Measurements from ENCODE around the gene TAPBP. TPM values are rescaled to one million over a fixed set of nuclear protein-coding genes. Genes with fewer than 3 reads are reported as not detected.

Gene TAPBP
- total and polyA plus RNA-seq, 9 of the 15 experiments (the other 6 are each of a cell fraction or from before 2014, with no cell fraction given), result 5.6 to 74.0 (median 22.3) TPM

DNA sequence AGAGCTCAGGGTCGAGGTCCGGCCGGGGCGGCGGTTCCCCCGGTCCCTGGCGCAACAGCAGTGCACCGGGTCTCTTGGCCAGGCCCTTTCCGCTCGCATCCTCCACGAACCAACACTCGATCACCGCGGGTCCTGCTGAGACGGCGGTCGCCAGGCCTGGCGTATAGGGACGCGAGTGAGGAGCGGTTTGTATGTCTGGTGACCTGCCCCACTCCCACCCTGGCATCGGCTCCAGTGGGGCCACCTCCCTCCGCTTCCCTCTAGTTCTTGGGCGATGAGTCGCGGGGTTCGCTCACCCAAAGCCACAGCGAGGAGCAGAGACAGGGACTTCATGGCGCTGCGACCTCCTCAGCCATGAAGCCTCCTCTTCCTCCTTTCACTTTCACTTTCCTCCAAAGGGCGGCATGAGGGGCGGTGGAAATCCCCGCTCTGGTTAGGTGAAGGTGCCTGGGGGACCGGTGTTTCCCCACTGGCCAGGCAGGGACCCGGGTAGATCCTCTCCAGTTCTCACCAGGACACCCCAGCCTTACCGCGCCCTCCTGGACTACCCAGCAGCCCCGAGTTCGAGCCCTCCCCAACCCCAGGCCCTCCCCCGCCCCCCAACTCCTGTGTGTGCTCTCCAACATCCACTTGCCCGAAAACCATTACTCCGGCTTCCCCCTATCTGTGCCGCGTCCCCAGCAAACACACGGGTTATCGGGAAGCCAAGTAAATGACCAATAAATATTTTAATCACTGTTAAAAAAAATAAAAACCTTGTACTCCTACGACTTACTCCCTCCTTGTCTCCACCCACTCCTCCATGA is at the start of gene TAPBP (continued):
- no peak for TF ChIP-seq ZNF79 (CRISPR knock-in tag; IDR thresholded peaks at IDR 0.05; ENCODE audit: low read depth)
- TF ChIP-seq WHSC1 (IDR thresholded peaks at IDR 0.05; ENCODE audit: low read length), result no peak
- TF ChIP-seq TAF15 (IDR thresholded peaks at IDR 0.05; ENCODE audit: low read depth, low read length), result no peak
- no peak for TF ChIP-seq ZNF551 (CRISPR knock-in tag; IDR thresholded peaks at IDR 0.05)
- TF ChIP-seq, protein P1, sequence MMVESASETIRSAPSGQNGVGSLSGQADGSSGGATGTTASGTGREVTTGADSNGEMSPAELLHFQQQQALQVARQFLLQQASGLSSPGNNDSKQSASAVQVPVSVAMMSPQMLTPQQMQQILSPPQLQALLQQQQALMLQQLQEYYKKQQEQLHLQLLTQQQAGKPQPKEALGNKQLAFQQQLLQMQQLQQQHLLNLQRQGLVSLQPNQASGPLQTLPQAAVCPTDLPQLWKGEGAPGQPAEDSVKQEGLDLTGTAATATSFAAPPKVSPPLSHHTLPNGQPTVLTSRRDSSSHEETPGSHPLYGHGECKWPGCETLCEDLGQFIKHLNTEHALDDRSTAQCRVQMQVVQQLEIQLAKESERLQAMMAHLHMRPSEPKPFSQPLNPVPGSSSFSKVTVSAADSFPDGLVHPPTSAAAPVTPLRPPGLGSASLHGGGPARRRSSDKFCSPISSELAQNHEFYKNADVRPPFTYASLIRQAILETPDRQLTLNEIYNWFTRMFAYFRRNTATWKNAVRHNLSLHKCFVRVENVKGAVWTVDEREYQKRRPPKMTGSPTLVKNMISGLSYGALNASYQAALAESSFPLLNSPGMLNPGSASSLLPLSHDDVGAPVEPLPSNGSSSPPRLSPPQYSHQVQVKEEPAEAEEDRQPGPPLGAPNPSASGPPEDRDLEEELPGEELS (CRISPR knock-in tag; IDR thresholded peaks at IDR 0.05; ENCODE audit: borderline replicate concordance), result no peak
- no peak for TF ChIP-seq NONO (IDR thresholded peaks at IDR 0.05; ENCODE audit: low read depth in 2 of 2, low read length in 1 of 2)
- TF ChIP-seq MYNN (IDR thresholded peaks at IDR 0.05), result no peak
- no peak for TF ChIP-seq MYNN (CRISPR knock-in tag; IDR thresholded peaks at IDR 0.05)
- no peak for TF ChIP-seq ZFPM2 (CRISPR knock-in tag; IDR thresholded peaks at IDR 0.05)
- TF ChIP-seq ZNF274 (IDR thresholded peaks at IDR 0.05; ENCODE audit: borderline replicate concordance, low read depth, low read length), result no peak
- TF ChIP-seq HDGF (IDR thresholded peaks at IDR 0.05), result no peak
- no peak for TF ChIP-seq ELF4 (CRISPR knock-in tag; IDR thresholded peaks at IDR 0.05)
- no peak for TF ChIP-seq ZNF436 (CRISPR knock-in tag; IDR thresholded peaks at IDR 0.05)
- TF ChIP-seq GATAD2A (IDR thresholded peaks at IDR 0.05), result no peak
- TF ChIP-seq MXI1 (IDR thresholded peaks at IDR 0.05; ENCODE audit: low read depth, low read length), result no peak
- TF ChIP-seq EP400 (IDR thresholded peaks at IDR 0.05), result peak; percentile 70
- no peak for TF ChIP-seq NCOA6 (IDR thresholded peaks at IDR 0.05)
- TF ChIP-seq KAT7 (CRISPR knock-in tag; IDR thresholded peaks at IDR 0.05; ENCODE audit: borderline replicate concordance), result 0 out of 2 replicates have a peak, but pooled peaks have one; percentile 96
- no peak for TF ChIP-seq NR3C1 (CRISPR knock-in tag; IDR thresholded peaks at IDR 0.05)
- TF ChIP-seq SAP30 (IDR thresholded peaks at IDR 0.05; ENCODE audit: borderline replicate concordance, insufficient read depth, low read depth, low read length, poor library complexity, severe bottlenecking), result peak; percentile 51
- TF ChIP-seq, protein P2, sequence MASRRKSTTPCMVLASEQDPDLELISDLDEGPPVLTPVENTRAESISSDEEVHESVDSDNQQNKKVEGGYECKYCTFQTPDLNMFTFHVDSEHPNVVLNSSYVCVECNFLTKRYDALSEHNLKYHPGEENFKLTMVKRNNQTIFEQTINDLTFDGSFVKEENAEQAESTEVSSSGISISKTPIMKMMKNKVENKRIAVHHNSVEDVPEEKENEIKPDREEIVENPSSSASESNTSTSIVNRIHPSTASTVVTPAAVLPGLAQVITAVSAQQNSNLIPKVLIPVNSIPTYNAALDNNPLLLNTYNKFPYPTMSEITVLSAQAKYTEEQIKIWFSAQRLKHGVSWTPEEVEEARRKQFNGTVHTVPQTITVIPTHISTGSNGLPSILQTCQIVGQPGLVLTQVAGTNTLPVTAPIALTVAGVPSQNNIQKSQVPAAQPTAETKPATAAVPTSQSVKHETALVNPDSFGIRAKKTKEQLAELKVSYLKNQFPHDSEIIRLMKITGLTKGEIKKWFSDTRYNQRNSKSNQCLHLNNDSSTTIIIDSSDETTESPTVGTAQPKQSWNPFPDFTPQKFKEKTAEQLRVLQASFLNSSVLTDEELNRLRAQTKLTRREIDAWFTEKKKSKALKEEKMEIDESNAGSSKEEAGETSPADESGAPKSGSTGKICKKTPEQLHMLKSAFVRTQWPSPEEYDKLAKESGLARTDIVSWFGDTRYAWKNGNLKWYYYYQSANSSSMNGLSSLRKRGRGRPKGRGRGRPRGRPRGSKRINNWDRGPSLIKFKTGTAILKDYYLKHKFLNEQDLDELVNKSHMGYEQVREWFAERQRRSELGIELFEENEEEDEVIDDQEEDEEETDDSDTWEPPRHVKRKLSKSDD (conservative IDR thresholded peaks at IDR 0.05; ENCODE audit: low read length), result no peak
- TF ChIP-seq SNIP1 (IDR thresholded peaks at IDR 0.05; ENCODE audit: low read depth), result no peak
- TF ChIP-seq ZC3H11A (IDR thresholded peaks at IDR 0.05; ENCODE audit: low read depth, low read length), result no peak
- TF ChIP-seq HIVEP1 (CRISPR knock-in tag; IDR thresholded peaks at IDR 0.05), result 0 out of 2 replicates have a peak, but pooled peaks have one; percentile 68
- TF ChIP-seq ZNF324 (CRISPR knock-in tag; IDR thresholded peaks at IDR 0.05), result no peak

Data from K562 (cell line).